Nucleus accumbens (tissue), 56 donors: ENCODE measurements around the gene TMCC1.
"Not testable (repeated sequence)": the region's sequence is repeated elsewhere in the genome, so short reads cannot be mapped to it uniquely, and the experiment has no call there.

Source experiments
- DNase-seq, 56 donors: peaks; one replicate each; lab custom pipeline; 2025; lab: John Stamatoyannopoulos, UW

TMCC1 gene

GRCh38 chr3:129692743-129693142, 200.8 kb downstream of the TMCC1 start:
- no peak for DNase-seq

- no peak for DNase-seq
These were observed 202.5 kb downstream of the TMCC1 start for GRCh38 chr3:129690963-129691362.

- peak in 35 of 56 donors; percentile 1 to 72 (median 27) for DNase-seq
These were observed 203.1 kb downstream of the TMCC1 start for GRCh38 chr3:129690406-129690805.

- DNase-seq = no peak
These were observed 204.5 kb downstream of the TMCC1 start for GRCh38 chr3:129689036-129689435.

GRCh38 chr3:129688271-129688895, 205.1 kb downstream of the TMCC1 start:
- DNase-seq = peak in 55 of 56 donors; percentile 25 to 93 (median 76)

- peak in 2 of 56 donors; percentile 2 to 5 for DNase-seq
These were observed 205.9 kb downstream of the TMCC1 start for GRCh38 chr3:129687586-129688125.

GRCh38 chr3:129686941-129687340, 206.6 kb downstream of the TMCC1 start:
- DNase-seq = no peak

GRCh38 chr3:129684270-129684669, 209.2 kb downstream of the TMCC1 start:
- DNase-seq = no peak

GRCh38 chr3:129683201-129683600, 210.3 kb downstream of the TMCC1 start:
- no peak for DNase-seq

GRCh38 chr3:129676985-129677384, 216.5 kb downstream of the TMCC1 start:
- no peak for DNase-seq

GRCh38 chr3:129674798-129675123, 218.8 kb downstream of the TMCC1 start:
- not testable (repeated sequence) for DNase-seq

- DNase-seq = no peak
These were observed 219.4 kb downstream of the TMCC1 start for GRCh38 chr3:129673897-129674797.

- no peak for DNase-seq
These were observed 220.5 kb downstream of the TMCC1 start for GRCh38 chr3:129673012-129673411.

GRCh38 chr3:129672412-129672811, 221.1 kb downstream of the TMCC1 start:
- no peak for DNase-seq

- no peak for DNase-seq
These were observed 228.3 kb downstream of the TMCC1 start for GRCh38 chr3:129665024-129665768.

GRCh38 chr3:129663930-129664646, 229.4 kb downstream of the TMCC1 start:
- DNase-seq = no peak

- DNase-seq = no peak
These were observed 230.5 kb downstream of the TMCC1 start for GRCh38 chr3:129663045-129663446.

- DNase-seq = no peak
These were observed 231.3 kb downstream of the TMCC1 start for GRCh38 chr3:129662191-129662608.

GRCh38 chr3:129661766-129662165, 231.7 kb downstream of the TMCC1 start:
- DNase-seq = no peak

- no peak for DNase-seq
These were observed 235.2 kb downstream of the TMCC1 start for GRCh38 chr3:129658110-129658843.
